Endodermal cell (in vitro differentiated cells): ENCODE measurements around the gene PAWR. TPM values are rescaled to one million over a fixed set of nuclear protein-coding genes. Genes with fewer than 3 reads are reported as not detected.

ENCODE experiments used
- DNase-seq: peaks from one replicate; pipeline ENCODE4 v3.0.0-alpha.2; 2017
- H3K27ac ChIP-seq: 2 replicates; pipeline ENCODE4 v1.5.1; 2013; ENCODE audit warnings: mild to moderate bottlenecking, low read depth, low read length, moderate library complexity
- H3K27me3 ChIP-seq: 2 replicates; pipeline ENCODE4 v1.6.1; 2013; ENCODE audit warnings: mild to moderate bottlenecking, low read length, moderate library complexity; ENCODE audit not compliant: insufficient read depth, control insufficient read depth, poor library complexity, severe bottlenecking
- H3K36me3 ChIP-seq: 2 replicates; pipeline ENCODE4 v1.7.0; 2013; ENCODE audit warnings: mild to moderate bottlenecking, low read length, moderate library complexity; ENCODE audit not compliant: control insufficient read depth, insufficient read depth
- H3K4me1 ChIP-seq: one replicate; pipeline ENCODE4 v1.7.0; 2013; ENCODE audit warnings: low read length; ENCODE audit not compliant: control insufficient read depth, insufficient read depth
- H3K4me3 ChIP-seq: 2 replicates; pipeline ENCODE4 v1.5.1; 2013; ENCODE audit warnings: mild to moderate bottlenecking, low read length, moderate library complexity
- H3K9ac ChIP-seq: 2 replicates; pipeline ENCODE4 v1.6.1; 2013; ENCODE audit warnings: mild to moderate bottlenecking, low read length, moderate library complexity; ENCODE audit not compliant: poor library complexity, severe bottlenecking; ENCODE audit errors: extremely low read depth
- H3K9me3 ChIP-seq: 2 replicates; pipeline ENCODE4 v1.6.1; 2013; ENCODE audit warnings: mild to moderate bottlenecking, low read length, moderate library complexity; ENCODE audit not compliant: control insufficient read depth
- H3K27ac Mint-ChIP-seq: 2 replicates; pipeline ENCODE4 v1.8.0; 2020; ENCODE audit warnings: mixed read lengths
- H3K27me3 Mint-ChIP-seq: 2 replicates; pipeline ENCODE4 v1.8.0; 2021; ENCODE audit warnings: mild to moderate bottlenecking, mixed read lengths; ENCODE audit not compliant: insufficient read depth
- H3K36me3 Mint-ChIP-seq: 2 replicates; pipeline ENCODE4 v1.8.0; 2020; ENCODE audit warnings: low read depth, mixed read lengths
- H3K4me1 Mint-ChIP-seq: 2 replicates; pipeline ENCODE4 v1.8.0; 2020; ENCODE audit warnings: mixed read lengths
- H3K4me3 Mint-ChIP-seq: 2 replicates; pipeline ENCODE4 v1.8.0; 2020; ENCODE audit warnings: mild to moderate bottlenecking, moderate library complexity, mixed read lengths
- H3K9me3 Mint-ChIP-seq: 2 replicates; pipeline ENCODE4 v1.8.0; 2020; ENCODE audit warnings: mild to moderate bottlenecking, mixed read lengths
- WGBS, 2 experiments: methylation state at CpG; one replicate each; pipeline versions ENCODE4 v1.1.5 to v1.1.7; 2013; ENCODE audit warnings: missing lambda C conversion rate in 2 of 2, mixed read lengths in 1 of 2; ENCODE audit not compliant: insufficient coverage in 1 of 2, insufficient read length in 1 of 2; 5-methylcytosine and 5-hydroxymethylcytosine counted together
- total RNA-seq, 2 donors: library from RNA; stranded (reverse); fragmentation: NEBNext Ultra II Directional in 1 of 2; extraction: Animal tissue kit (Norgen Biotek cat#: 25700) in 1 of 2; gene quantifications; 2 replicates in 1 of 2; 3 replicates in 1 of 2; pipeline ENCODE4 v1.2.1, GENCODE V29; 2021
- TF ChIP-seq, protein P1 (sequence below): fragments of 200-600 bp; sonication (generic); conservative IDR thresholded peaks from 2 replicates; pipeline ENCODE4 v1.5.0; 2021; ENCODE audit warnings: antibody characterized with exemption, mild to moderate bottlenecking

PAWR gene
- total RNA-seq, 2 donors from 2014 or later = 128 to 147 TPM

DNA sequence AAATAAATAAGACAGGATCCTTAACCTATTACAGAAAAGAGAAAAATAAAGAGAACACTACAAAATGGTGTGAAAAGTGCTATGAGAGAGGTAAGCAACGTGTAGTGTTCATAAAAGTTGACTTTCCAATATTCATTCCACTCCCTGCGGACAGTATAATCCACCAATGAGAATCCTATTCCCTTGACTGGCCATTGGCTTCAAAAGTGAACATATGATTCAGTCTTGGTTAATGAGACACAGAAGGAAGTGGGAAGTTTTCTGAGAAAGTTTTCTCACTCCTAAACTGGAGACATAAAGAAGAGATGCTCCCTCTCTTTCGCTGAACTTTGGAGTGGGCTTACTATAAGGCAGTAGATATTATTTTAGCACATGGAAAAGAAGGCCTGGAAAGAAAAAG, 153.1 kb downstream of the PAWR start:
- Histone ChIP-seq H3K27ac (no peak overlapping the region), H3K4me3 (no peak overlapping the region), H3K9ac (no peak overlapping the region), H3K27me3 (no peaks in the 10 kb centered on the region), H3K9me3 (no peaks in the 10 kb centered on the region), H3K36me3 (no peaks in the 10 kb centered on the region), H3K4me1 (no peaks in the 10 kb centered on the region)
- Mint-ChIP-seq H3K4me3 (no peak overlapping the region), H3K27me3 (peaks cover 14% of the 10 kb centered on the region), H3K4me1 (peaks cover 41% of the 10 kb centered on the region), H3K9me3 (peaks cover 20% of the 10 kb centered on the region), H3K27ac (no peak overlapping the region), H3K36me3 (peaks cover 9% of the 10 kb centered on the region)
- no peak for DNase-seq
- TF ChIP-seq, protein P1, sequence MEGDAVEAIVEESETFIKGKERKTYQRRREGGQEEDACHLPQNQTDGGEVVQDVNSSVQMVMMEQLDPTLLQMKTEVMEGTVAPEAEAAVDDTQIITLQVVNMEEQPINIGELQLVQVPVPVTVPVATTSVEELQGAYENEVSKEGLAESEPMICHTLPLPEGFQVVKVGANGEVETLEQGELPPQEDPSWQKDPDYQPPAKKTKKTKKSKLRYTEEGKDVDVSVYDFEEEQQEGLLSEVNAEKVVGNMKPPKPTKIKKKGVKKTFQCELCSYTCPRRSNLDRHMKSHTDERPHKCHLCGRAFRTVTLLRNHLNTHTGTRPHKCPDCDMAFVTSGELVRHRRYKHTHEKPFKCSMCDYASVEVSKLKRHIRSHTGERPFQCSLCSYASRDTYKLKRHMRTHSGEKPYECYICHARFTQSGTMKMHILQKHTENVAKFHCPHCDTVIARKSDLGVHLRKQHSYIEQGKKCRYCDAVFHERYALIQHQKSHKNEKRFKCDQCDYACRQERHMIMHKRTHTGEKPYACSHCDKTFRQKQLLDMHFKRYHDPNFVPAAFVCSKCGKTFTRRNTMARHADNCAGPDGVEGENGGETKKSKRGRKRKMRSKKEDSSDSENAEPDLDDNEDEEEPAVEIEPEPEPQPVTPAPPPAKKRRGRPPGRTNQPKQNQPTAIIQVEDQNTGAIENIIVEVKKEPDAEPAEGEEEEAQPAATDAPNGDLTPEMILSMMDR = no peak
- 92 to 100% methylated on average over 1 to 3 of the region's 3 CpGs for WGBS, 2 experiments

DNA sequence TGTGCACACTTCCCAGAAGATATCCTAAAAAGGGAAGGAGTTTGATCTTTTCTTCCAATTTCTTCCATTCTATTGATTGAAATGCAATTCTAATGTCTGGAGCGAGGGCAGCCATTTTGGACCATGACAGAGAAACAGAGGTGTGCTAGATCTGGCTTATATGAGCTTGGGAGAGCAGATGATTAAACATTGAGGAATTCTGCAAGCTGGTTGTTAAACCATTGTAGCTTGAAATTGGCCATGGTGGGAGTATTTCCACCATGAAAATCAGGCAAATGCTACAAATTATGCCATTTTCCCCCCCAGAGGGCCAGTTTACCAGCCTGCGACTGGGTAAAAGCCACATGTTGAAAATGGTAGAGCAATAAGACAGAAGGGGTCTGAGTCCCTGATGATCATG, 155.0 kb downstream of the PAWR start:
- Histone ChIP-seq H3K27me3 (no peaks in the 10 kb centered on the region), H3K9me3 (no peaks in the 10 kb centered on the region), H3K36me3 (no peaks in the 10 kb centered on the region), H3K27ac (no peak overlapping the region), H3K4me1 (no peaks in the 10 kb centered on the region), H3K9ac (no peak overlapping the region), H3K4me3 (no peak overlapping the region)
- WGBS, 2 experiments = 95 to 100% methylated on average over 1 to 2 of the region's 2 CpGs
- Mint-ChIP-seq H3K27me3 (peaks cover 14% of the 10 kb centered on the region), H3K27ac (no peak overlapping the region), H3K36me3 (peaks cover 5% of the 10 kb centered on the region), H3K4me3 (no peak overlapping the region), H3K4me1 (peaks cover 26% of the 10 kb centered on the region), H3K9me3 (peaks cover 11% of the 10 kb centered on the region)
- DNase-seq = no peak
- TF ChIP-seq, protein P1 = no peak

Other genes starting within 250 kb of the PAWR start
- gene PPP1R12A, start 244.1 kb upstream of the PAWR start, total RNA-seq = 10 to 100 TPM; 80.0 to 94.7 TPM